HepG2 (cell line): Measurements from ENCODE around the gene DDX1. TPM values are rescaled to one million over a fixed set of nuclear protein-coding genes. Genes with fewer than 3 reads are reported as not detected.

Experiments used
- ARID5B ChIP-seq: IDR thresholded peaks from 2 replicates; pipeline ENCODE4 v1.4.0; 2020; ENCODE audit warnings: mild to moderate bottlenecking, missing genetic modification reagents
- ARNT2 ChIP-seq: sonication (generic); formaldehyde crosslinking; IDR thresholded peaks from 2 replicates; pipeline ENCODE4 v1.8.0; 2022; ENCODE audit warnings: mild to moderate bottlenecking, low read depth, missing genetic modification reagents, moderate library complexity
- ATF3 ChIP-seq: sonication (generic); formaldehyde crosslinking; IDR thresholded peaks from 2 replicates; pipeline ENCODE4 v1.4.0; 2020; ENCODE audit warnings: missing genetic modification reagents
- CC2D1A ChIP-seq: sonication (generic); formaldehyde crosslinking; IDR thresholded peaks from 2 replicates; pipeline ENCODE4 v1.8.1; 2023; ENCODE audit warnings: mild to moderate bottlenecking, missing genetic modification reagents
- CHD4 ChIP-seq: fragments of 200-600 bp; sonication (generic); IDR thresholded peaks from 2 replicates; pipeline ENCODE4 v1.7.0; 2017; ENCODE audit warnings: mild to moderate bottlenecking, low read length, borderline replicate concordance
- ERF ChIP-seq: IDR thresholded peaks from 2 replicates; pipeline ENCODE4 v1.6.1; 2018; ENCODE audit warnings: missing biosample characterization, missing genetic modification reagents
- ETV5 ChIP-seq: IDR thresholded peaks from 2 replicates; pipeline ENCODE4 v1.6.1; 2018; ENCODE audit warnings: missing biosample characterization, missing genetic modification reagents, inconsistent platforms, borderline replicate concordance
- FLYWCH1 ChIP-seq: sonication (generic); formaldehyde crosslinking; IDR thresholded peaks from 2 replicates; pipeline ENCODE4 v1.8.1; 2023; ENCODE audit warnings: mild to moderate bottlenecking, missing genetic modification reagents
- GATAD2A ChIP-seq: IDR thresholded peaks from 2 replicates; pipeline ENCODE4 v1.6.1; 2016
- HDAC6 ChIP-seq: fragments of 200-600 bp; sonication (generic); IDR thresholded peaks from 2 replicates; pipeline ENCODE4 v1.7.0; 2017; ENCODE audit warnings: mild to moderate bottlenecking, antibody characterized with exemption, low read length, low read depth
- HMG20A ChIP-seq: IDR thresholded peaks from 2 replicates; pipeline ENCODE4 v1.6.1; 2016; ENCODE audit warnings: borderline replicate concordance
- HNF4A ChIP-seq: sonication (generic); formaldehyde crosslinking; IDR thresholded peaks from 2 replicates; pipeline ENCODE4 v1.4.0; 2020; ENCODE audit warnings: missing genetic modification reagents
- HNF4G ChIP-seq, 2 experiments: sonication (generic) in 1 of 2; formaldehyde crosslinking in 1 of 2; IDR thresholded peaks; 2 replicates each; pipeline versions ENCODE4 v1.4.0 to v1.6.1; 2011 to 2020; ENCODE audit warnings: borderline replicate concordance in 2 of 2, low read depth in 2 of 2, mild to moderate bottlenecking in 2 of 2, low read length in 1 of 2, missing genetic modification reagents in 1 of 2, moderate library complexity in 1 of 2
- KAT8 ChIP-seq: IDR thresholded peaks from 2 replicates; pipeline ENCODE4 v1.6.1; 2016; ENCODE audit warnings: missing genetic modification reagents, missing compliant biosample characterization
- MED1 ChIP-seq: sonication (generic); formaldehyde crosslinking; IDR thresholded peaks from 2 replicates; pipeline ENCODE4 v1.4.0; 2020; ENCODE audit warnings: missing genetic modification reagents
- PPARG ChIP-seq: conservative IDR thresholded peaks from 2 replicates; pipeline ENCODE4 v1.6.1; 2016; ENCODE audit warnings: missing biosample characterization, missing genetic modification reagents
- SAP130 ChIP-seq: IDR thresholded peaks from 2 replicates; pipeline ENCODE4 v1.6.1; 2016; ENCODE audit warnings: low read depth
- SIX4 ChIP-seq: sonication (generic); formaldehyde crosslinking; IDR thresholded peaks from 2 replicates; pipeline ENCODE4 v1.4.0; 2020; ENCODE audit warnings: missing genetic modification reagents
- SOX13 ChIP-seq, 3 experiments: fragments of 450-650 bp in 1 of 3; sonication (generic) in 1 of 3; formaldehyde crosslinking in 1 of 3; IDR thresholded peaks in 2 of 3; conservative IDR thresholded peaks in 1 of 3; 2 replicates each; pipeline versions ENCODE4 v1.5.0 to v1.6.1; 2016 to 2020; ENCODE audit warnings: antibody characterized with exemption in 1 of 3, mild to moderate bottlenecking in 1 of 3, missing compliant biosample characterization in 1 of 3, missing genetic modification reagents in 1 of 3, moderate library complexity in 1 of 3
- ZFY ChIP-seq: sonication (generic); formaldehyde crosslinking; IDR thresholded peaks from 2 replicates; pipeline ENCODE4 v1.4.0; 2020; ENCODE audit warnings: missing genetic modification reagents
- ZNF512 ChIP-seq: sonication (generic); formaldehyde crosslinking; IDR thresholded peaks from 2 replicates; pipeline ENCODE4 v1.4.0; 2020; ENCODE audit warnings: mild to moderate bottlenecking, missing genetic modification reagents
- ZNF644 ChIP-seq: IDR thresholded peaks from 2 replicates; pipeline ENCODE4 v1.6.1; 2016; ENCODE audit warnings: low read depth
- ZNF772 ChIP-seq: sonication (generic); formaldehyde crosslinking; IDR thresholded peaks from 2 replicates; pipeline ENCODE4 v1.5.0; 2020; ENCODE audit warnings: mild to moderate bottlenecking, missing genetic modification reagents
- ZNF800 ChIP-seq: sonication (generic); formaldehyde crosslinking; IDR thresholded peaks from 2 replicates; pipeline ENCODE4 v1.4.0; 2020; ENCODE audit warnings: missing genetic modification reagents
- polyA plus RNA-seq, 8 experiments: library from polyadenylated mRNA; depleted of rRNA in 3 of 8; stranded (reverse) in 7 of 8; unstranded in 1 of 8; fragments of >200 nt; fragmentation: Illumina TruSeq in 4 of 8; extraction: Trizol in 4 of 8; gene quantifications; 2 replicates each; pipeline versions ENCODE4 v1.2.1 to v1.2.3, GENCODE V29; 2011 to 2016; ENCODE audit warnings: low read depth in 4 of 8, missing spikeins in 1 of 8, mixed read lengths in 1 of 8; ENCODE audit not compliant: insufficient read depth in 1 of 8
- total RNA-seq, 5 experiments: library from RNA; depleted of rRNA; stranded (reverse); fragments of >200 nt; fragmentation: Illumina TruSeq; extraction: Trizol; gene quantifications; 2 replicates each; pipeline ENCODE4 v1.2.3, GENCODE V29; 2016; ENCODE audit warnings: low read depth in 1 of 5

Gene DDX1
- total and polyA plus RNA-seq, 2 of the 13 experiments (the other 11 are each of a cell fraction or from before 2014, with no cell fraction given) = 81.6 to 130 TPM

GRCh38 chr2:15571729-15572128 lies 19.9 kb upstream of the DDX1 start (continued):
- TF ChIP-seq ZNF800 (CRISPR knock-in tag) (no peak), ERF (CRISPR knock-in tag) (0 out of 2 replicates have a peak, but pooled peaks have one; percentile 55), ZNF644 (CRISPR knock-in tag) (0 out of 2 replicates have a peak, but pooled peaks have one; percentile 36), HMG20A (CRISPR knock-in tag) (peak; percentile 28; the same call in 1 of the 2 replicates), HDAC6 (no peak), ATF3 (CRISPR knock-in tag) (no peak), ZNF772 (CRISPR knock-in tag) (no peak), ZFY (CRISPR knock-in tag) (peak; percentile 86), SOX13 (IDR thresholded peaks at IDR 0.05) (no peak), SOX13 (CRISPR knock-in tag; conservative IDR thresholded peaks at IDR 0.05 in 1 of 2, IDR thresholded peaks at IDR 0.05 in 1 of 2) (peak in 1 of 2 experiments; percentile 43; a peak in 1 of 4 replicates), ETV5 (no peak), SAP130 (0 out of 2 replicates have a peak, but pooled peaks have one; percentile 33), SIX4 (CRISPR knock-in tag) (no peak), CHD4 (no peak), HNF4G (IDR thresholded peaks at IDR 0.05; ENCODE audit: borderline replicate concordance, low read depth, low read length) (no peak), HNF4G (CRISPR knock-in tag; IDR thresholded peaks at IDR 0.05; ENCODE audit: borderline replicate concordance, low read depth) (no peak), CC2D1A (CRISPR knock-in tag) (no peak), PPARG (CRISPR knock-in tag) (no peak), ZNF512 (no peak), ARNT2 (no peak), ARID5B (CRISPR knock-in tag) (peak; percentile 74), MED1 (CRISPR knock-in tag) (peak; percentile 53; the same call in 1 of the 2 replicates), GATAD2A (peak; percentile 70), FLYWCH1 (CRISPR knock-in tag) (no peak), KAT8 (CRISPR knock-in tag) (peak; percentile 70), HNF4A (CRISPR knock-in tag) (0 out of 2 replicates have a peak, but pooled peaks have one; percentile 16)
